ENCODE measurements around the gene CTNNA3.

Gene CTNNA3

GRCh38 chr10:67114945-67115344 is 581.0 kb downstream of the CTNNA3 start:
- H3K9me3 ChIP-seq (ENCODE audit: control insufficient read depth, insufficient read depth, low read depth, low read length) = no peaks in the 10 kb centered on the region
- TF ChIP-seq ZBTB11 (tag by site-specific recombination; conservative IDR thresholded peaks at IDR 0.05; ENCODE audit: low read depth) = no peak
- TF ChIP-seq ZNF658 (tag by site-specific recombination; IDR thresholded peaks at IDR 0.05) = no peak
- no peak for TF ChIP-seq ZBTB26 (tag by site-specific recombination; optimal IDR thresholded peaks at IDR 0.05)
- TF ChIP-seq ZBTB17 (tag by site-specific recombination; IDR thresholded peaks at IDR 0.05) = no peak
- no peak for TF ChIP-seq ZNF426 (tag by site-specific recombination; IDR thresholded peaks at IDR 0.05)
- no peak for TF ChIP-seq ZNF639 (tag by site-specific recombination; IDR thresholded peaks at IDR 0.05)
- TF ChIP-seq ZNF112 (tag by site-specific recombination; IDR thresholded peaks at IDR 0.05) = no peak
- H3K4me3 ChIP-seq (ENCODE audit: low read depth, low read length) = no peak overlapping the region
- H3K27ac ChIP-seq (ENCODE audit: extremely low read depth, low read depth, low read length) = no peak overlapping the region
- H3K4me1 ChIP-seq (ENCODE audit: control insufficient read depth, insufficient read depth, low read length) = peaks cover 22% of the 10 kb centered on the region
- H3K36me3 ChIP-seq (ENCODE audit: control insufficient read depth in 2 of 2, insufficient read depth in 1 of 2, low read length in 2 of 2) = no peaks in the 10 kb centered on the region
- ChIA-PET POLR2A (no interaction called here), CTCF (interaction anchor here (0.6 kb wide), 1 partner anchor 157 kb away, joined by 3 read pairs; no protein-coding TSS in a partner anchor)

- Histone ChIP-seq H3K27ac (ENCODE audit: extremely low read depth, low read depth, low read length) (no peak overlapping the region), H3K4me3 (ENCODE audit: low read depth, low read length) (no peak overlapping the region), H3K4me1 (ENCODE audit: control insufficient read depth, insufficient read depth, low read length) (peaks cover 18% of the 10 kb centered on the region), H3K9me3 (ENCODE audit: control insufficient read depth, insufficient read depth, low read depth, low read length) (no peaks in the 10 kb centered on the region), H3K36me3 (ENCODE audit: control insufficient read depth in 2 of 2, insufficient read depth in 1 of 2, low read length in 2 of 2) (no peaks in the 10 kb centered on the region)
- ChIA-PET POLR2A (no interaction called here), CTCF (interaction anchor here (0.6 to 0.7 kb wide), 2 partner anchors 57 to 188 kb away, joined by 3 read pairs; no protein-coding TSS in a partner anchor)
- TF ChIP-seq TCF7L2 (IDR thresholded peaks at IDR 0.05; ENCODE audit: borderline replicate concordance, low read depth, low read length) (no peak), ZNF423 (tag by site-specific recombination; IDR thresholded peaks at IDR 0.05) (no peak), ZNF664 (tag by site-specific recombination; IDR thresholded peaks at IDR 0.05) (no peak), ZNF138 (tag by site-specific recombination; IDR thresholded peaks at IDR 0.05; ENCODE audit: borderline replicate concordance) (no peak), ZNF174 (tag by site-specific recombination; IDR thresholded peaks at IDR 0.05) (no peak), ZNF558 (tag by site-specific recombination; IDR thresholded peaks at IDR 0.05) (no peak), ZNF223 (tag by site-specific recombination; IDR thresholded peaks at IDR 0.05) (no peak), HOXD13 (CRISPR knock-in tag; IDR thresholded peaks at IDR 0.05; ENCODE audit: borderline replicate concordance) (no peak), REPIN1 (tag by site-specific recombination; IDR thresholded peaks at IDR 0.05; ENCODE audit: low read depth) (no peak), BCL6B (tag by site-specific recombination; IDR thresholded peaks at IDR 0.05) (no peak), ZBTB1 (tag by site-specific recombination; IDR thresholded peaks at IDR 0.05) (no peak), ZBTB49 (tag by site-specific recombination; IDR thresholded peaks at IDR 0.05; ENCODE audit: low read depth) (no peak), ZNF830 (tag by site-specific recombination; IDR thresholded peaks at IDR 0.05; ENCODE audit: low read depth) (no peak), ZNF623 (tag by site-specific recombination; IDR thresholded peaks at IDR 0.05) (no peak)
Observed at GRCh38 chr10:67112765-67113164, 583.2 kb downstream of the CTNNA3 start.
